Neural cell (in vitro differentiated cells): ENCODE data around the gene ATP5ME.

Source experiments
- EZH2 ChIP-seq: fragments of 200-600, 300-800 bp; shearing (Covaris generic), sonication (generic); IDR thresholded peaks from 2 replicates; pipeline ENCODE4 v1.6.1; 2014; ENCODE audit warnings: antibody characterized with exemption, low read length, borderline replicate concordance, mild to moderate bottlenecking; ENCODE audit not compliant: insufficient read depth, poor library complexity, severe bottlenecking
- POLR2AphosphoS5 ChIP-seq: IDR thresholded peaks from 2 replicates; pipeline ENCODE4 v1.6.1; 2012
- RAD21 ChIP-seq: fragments of 450-650 bp; conservative IDR thresholded peaks from 2 replicates; pipeline ENCODE4 v1.6.1; 2014; ENCODE audit warnings: antibody characterized with exemption, mild to moderate bottlenecking, moderate library complexity
- TAF1 ChIP-seq: IDR thresholded peaks from 2 replicates; pipeline ENCODE4 v1.6.1; 2012; ENCODE audit warnings: low read depth
- TF ChIP-seq, protein P1 (sequence below): fragments of 450-650 bp; IDR thresholded peaks from 2 replicates; pipeline ENCODE4 v1.5.1; 2014; ENCODE audit warnings: antibody characterized with exemption, mild to moderate bottlenecking, moderate library complexity; ENCODE audit not compliant: poor library complexity, severe bottlenecking

- TF ChIP-seq POLR2AphosphoS5 (no peak), TAF1 (no peak), EZH2 (no peak), RAD21 (no peak)
- TF ChIP-seq, protein P1, sequence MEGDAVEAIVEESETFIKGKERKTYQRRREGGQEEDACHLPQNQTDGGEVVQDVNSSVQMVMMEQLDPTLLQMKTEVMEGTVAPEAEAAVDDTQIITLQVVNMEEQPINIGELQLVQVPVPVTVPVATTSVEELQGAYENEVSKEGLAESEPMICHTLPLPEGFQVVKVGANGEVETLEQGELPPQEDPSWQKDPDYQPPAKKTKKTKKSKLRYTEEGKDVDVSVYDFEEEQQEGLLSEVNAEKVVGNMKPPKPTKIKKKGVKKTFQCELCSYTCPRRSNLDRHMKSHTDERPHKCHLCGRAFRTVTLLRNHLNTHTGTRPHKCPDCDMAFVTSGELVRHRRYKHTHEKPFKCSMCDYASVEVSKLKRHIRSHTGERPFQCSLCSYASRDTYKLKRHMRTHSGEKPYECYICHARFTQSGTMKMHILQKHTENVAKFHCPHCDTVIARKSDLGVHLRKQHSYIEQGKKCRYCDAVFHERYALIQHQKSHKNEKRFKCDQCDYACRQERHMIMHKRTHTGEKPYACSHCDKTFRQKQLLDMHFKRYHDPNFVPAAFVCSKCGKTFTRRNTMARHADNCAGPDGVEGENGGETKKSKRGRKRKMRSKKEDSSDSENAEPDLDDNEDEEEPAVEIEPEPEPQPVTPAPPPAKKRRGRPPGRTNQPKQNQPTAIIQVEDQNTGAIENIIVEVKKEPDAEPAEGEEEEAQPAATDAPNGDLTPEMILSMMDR, result no peak
Observed at GRCh38 chr4:682490-683172, 8.6 kb upstream of the ATP5ME start.
